Adrenal gland (tissue), 12 donors: ENCODE data around the gene PTCH1. TPM values are rescaled to one million over a fixed set of nuclear protein-coding genes. Genes with fewer than 3 reads are reported as not detected.

Experiments
- DNase-seq, 7 donors: peaks; one replicate each; pipeline ENCODE4 v3.0.0-alpha.2; 2019 to 2020
- H3K27ac ChIP-seq, 5 donors: fragments of 200-600 bp; sonication (generic) in 4 of 5; 1 replicate in 3 of 5; 2 replicates in 2 of 5; pipeline versions ENCODE4 v1.5.1 to v1.8.0; 2016 to 2020; ENCODE audit warnings: mild to moderate bottlenecking in 1 of 5
- H3K27me3 ChIP-seq: fragments of 200-600 bp; 2 replicates; pipeline ENCODE4 v1.8.0; 2021
- H3K36me3 ChIP-seq, 2 donors: fragments of 200-600 bp; replicated peaks in 1 of 2; 1 replicate in 1 of 2; 2 replicates in 1 of 2; pipeline versions ENCODE4 v1.5.1 to v1.8.0; 2018 to 2022
- H3K4me1 ChIP-seq, 2 donors: fragments of 200-600 bp; replicated peaks in 1 of 2; 1 replicate in 1 of 2; 2 replicates in 1 of 2; pipeline versions ENCODE4 v1.5.1 to v1.8.0; 2018 to 2021
- H3K4me3 ChIP-seq, 4 donors: fragments of 200-600 bp; sonication (generic) in 3 of 4; one replicate each; pipeline ENCODE4 v1.5.1; 2016 to 2018
- H3K9me3 ChIP-seq, 3 donors: fragments of 200-600 bp; sonication (generic) in 1 of 3; replicated peaks in 1 of 3; 1 replicate in 2 of 3; 2 replicates in 1 of 3; pipeline versions ENCODE4 v1.5.1 to v1.8.0; 2016 to 2021
- POLR2A ChIP-seq, 2 donors: fragments of 450-650 bp; IDR thresholded peaks; one replicate each; pipeline ENCODE4 v1.6.1; 2017; ENCODE audit warnings: antibody characterized with exemption in 2 of 2, mild to moderate bottlenecking in 2 of 2, moderate library complexity in 1 of 2
- WGBS, 4 donors: extraction: QIAGEN DNeasy Blood & Tissue Kit in 2 of 4; methylation state at CpG; one replicate each; pipeline versions ENCODE4 v1.1.5 to v1.1.7; 2013 to 2017; 5-methylcytosine and 5-hydroxymethylcytosine counted together
- intact Hi-C, 2 donors: fragments of 100-400 bp; cut with DNase I; formaldehyde crosslinking; loops; one replicate each; pipeline versions ENCODE4 v1.14.1 to v1.15.0; 2022 to 2023
- polyA plus RNA-seq, 3 donors: library from polyadenylated mRNA; stranded (reverse); fragments of 200-250 nt in 2 of 3; fragments of 350-450 nt in 1 of 3; fragmentation: Illumina TruSeq in 1 of 3; extraction: RNeasy Lipid Tissue Mini Kit (QIAGEN cat#74804) in 1 of 3; gene quantifications; one replicate each; pipeline ENCODE4 v1.2.3, GENCODE V29; 2013 to 2014
- total RNA-seq, 9 donors: library from RNA; depleted of rRNA in 4 of 9; stranded (reverse); fragments of >200 nt in 4 of 9; fragments of 120-200 nt in 1 of 9; fragmentation: NEBNext Ultra II Directional in 1 of 9; extraction: Animal tissue kit (Norgen Biotek cat#: 25700) in 1 of 9; gene quantifications; one replicate each; pipeline versions ENCODE4 v1.1.0 to v1.2.4, GENCODE V29; 2013 to 2023
- TF ChIP-seq, protein P1 (sequence below), 6 experiments: fragments of 450-650 bp in 4 of 6; fragments of 200-600 bp in 2 of 6; sonication (generic) in 1 of 6; IDR thresholded peaks; 1 replicate in 5 of 6; 2 replicates in 1 of 6; pipeline versions ENCODE4 v1.5.1 to v1.8.0; 2016 to 2021; ENCODE audit warnings: antibody characterized with exemption in 6 of 6, mild to moderate bottlenecking in 2 of 6, moderate library complexity in 1 of 6
- donor health status: healthy with polysubstance abuse.
- donor health status: Bipolar disorder and iron deficiency.
- donor health status: DM: yes; HTN: yes; CAD: no.
- donor health status: DM: no; HTN: no; CAD: no.
- donor health status: DM: no; HTN: no; CAD: no.
- donor health status: DM: yes; HTN: yes; CAD: no.

The PTCH1 gene
- total and polyA plus RNA-seq, 12 donors: 2.5 to 29.8 (median 9.7) TPM

- no peak overlapping the region for H3K4me3 ChIP-seq
- no peak for DNase-seq
- no peak for TF ChIP-seq POLR2A (IDR thresholded peaks at IDR 0.05)
- TF ChIP-seq, protein P1, sequence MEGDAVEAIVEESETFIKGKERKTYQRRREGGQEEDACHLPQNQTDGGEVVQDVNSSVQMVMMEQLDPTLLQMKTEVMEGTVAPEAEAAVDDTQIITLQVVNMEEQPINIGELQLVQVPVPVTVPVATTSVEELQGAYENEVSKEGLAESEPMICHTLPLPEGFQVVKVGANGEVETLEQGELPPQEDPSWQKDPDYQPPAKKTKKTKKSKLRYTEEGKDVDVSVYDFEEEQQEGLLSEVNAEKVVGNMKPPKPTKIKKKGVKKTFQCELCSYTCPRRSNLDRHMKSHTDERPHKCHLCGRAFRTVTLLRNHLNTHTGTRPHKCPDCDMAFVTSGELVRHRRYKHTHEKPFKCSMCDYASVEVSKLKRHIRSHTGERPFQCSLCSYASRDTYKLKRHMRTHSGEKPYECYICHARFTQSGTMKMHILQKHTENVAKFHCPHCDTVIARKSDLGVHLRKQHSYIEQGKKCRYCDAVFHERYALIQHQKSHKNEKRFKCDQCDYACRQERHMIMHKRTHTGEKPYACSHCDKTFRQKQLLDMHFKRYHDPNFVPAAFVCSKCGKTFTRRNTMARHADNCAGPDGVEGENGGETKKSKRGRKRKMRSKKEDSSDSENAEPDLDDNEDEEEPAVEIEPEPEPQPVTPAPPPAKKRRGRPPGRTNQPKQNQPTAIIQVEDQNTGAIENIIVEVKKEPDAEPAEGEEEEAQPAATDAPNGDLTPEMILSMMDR (IDR thresholded peaks at IDR 0.05): no peak
- no peaks in the 10 kb centered on the region for H3K9me3 ChIP-seq
- peaks cover 0 to 39% of the 10 kb centered on the region in 2 donors for H3K36me3 ChIP-seq
- no peak overlapping the region for H3K27ac ChIP-seq
- intact Hi-C loops: no loop called here
- no peaks in the 10 kb centered on the region for H3K4me1 ChIP-seq
- 86 to 92% (median 91%) methylated on average over 9 of the region's 9 CpGs for WGBS, 4 donors
- no peaks in the 10 kb centered on the region for H3K27me3 ChIP-seq
Observed at GRCh38 chr9:95479330-95479729, 37.4 kb downstream of the PTCH1 start.

- Histone ChIP-seq H3K9me3 (no peaks in the 10 kb centered on the region), H3K4me1 (no peaks in the 10 kb centered on the region), H3K27ac (no peak overlapping the region), H3K27me3 (no peaks in the 10 kb centered on the region), H3K36me3 (peaks cover 0 to 39% of the 10 kb centered on the region in 2 donors), H3K4me3 (no peak overlapping the region)
- TF ChIP-seq, protein P1 (IDR thresholded peaks at IDR 0.05): no peak
- TF ChIP-seq POLR2A (IDR thresholded peaks at IDR 0.05): no peak
- no peak for DNase-seq
- intact Hi-C loops: no loop called here
- 75 to 90% (median 86%) methylated on average over 5 of the region's 5 CpGs for WGBS, 4 donors
Observed at GRCh38 chr9:95478335-95478734, 38.4 kb downstream of the PTCH1 start.

GRCh38 chr9:95477885-95478284, 38.9 kb downstream of the PTCH1 start:
- Histone ChIP-seq H3K27me3 (no peaks in the 10 kb centered on the region), H3K4me3 (no peak overlapping the region), H3K36me3 (peaks cover 0 to 39% of the 10 kb centered on the region in 2 donors), H3K27ac (no peak overlapping the region), H3K9me3 (no peaks in the 10 kb centered on the region), H3K4me1 (no peaks in the 10 kb centered on the region)
- 91 to 93% (median 92%) methylated on average over 15 of the region's 15 CpGs for WGBS, 4 donors
- intact Hi-C loops: no loop called here
- DNase-seq: no peak
- TF ChIP-seq, protein P1 (IDR thresholded peaks at IDR 0.05): no peak
- no peak for TF ChIP-seq POLR2A (IDR thresholded peaks at IDR 0.05)

DNA sequence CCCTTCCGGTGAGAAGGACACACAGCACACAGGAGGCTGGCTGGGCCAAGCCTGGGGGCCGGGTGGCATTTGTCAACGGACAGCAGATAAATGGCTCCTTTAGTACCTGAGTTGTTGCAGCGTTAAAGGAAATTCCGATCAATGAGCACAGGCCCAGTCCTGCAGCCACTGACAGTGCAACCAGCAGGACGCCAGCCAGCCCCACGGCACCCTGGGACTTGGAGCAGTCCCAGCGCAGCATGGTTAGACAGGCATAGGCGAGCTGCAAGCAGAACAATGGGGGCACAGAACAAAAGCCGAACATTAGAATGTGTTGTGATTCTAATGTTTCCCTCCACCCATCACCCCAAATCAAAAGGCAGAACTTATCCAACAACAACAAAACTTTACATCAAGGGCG, 39.3 kb downstream of the PTCH1 start:
- Histone ChIP-seq H3K27ac (no peak overlapping the region), H3K9me3 (no peaks in the 10 kb centered on the region), H3K36me3 (peaks cover 0 to 39% of the 10 kb centered on the region in 2 donors), H3K27me3 (no peaks in the 10 kb centered on the region), H3K4me1 (no peaks in the 10 kb centered on the region), H3K4me3 (no peak overlapping the region)
- DNase-seq: no peak
- intact Hi-C loops: no loop called here
- no peak for TF ChIP-seq POLR2A (IDR thresholded peaks at IDR 0.05)
- TF ChIP-seq, protein P1 (IDR thresholded peaks at IDR 0.05): no peak
- 90 to 94% (median 91%) methylated on average over 10 to 11 of the region's 11 CpGs for WGBS, 4 donors
